GM19452 (cell line): ENCODE data around the gene POGZ.
"Not testable (repeated sequence)": the region's sequence is repeated elsewhere in the genome, so short reads cannot be mapped to it uniquely, and the experiment has no call there.

ENCODE experiments used
- ATAC-seq: cut with Tn5 transposase; IDR thresholded peaks from one replicate; pipeline ENCODE4 v1.9.1; 2021; ENCODE audit not compliant: unreplicated experiment

Gene POGZ

GRCh38 chr1:151425103-151425502, 34.2 kb downstream of the POGZ start:
- ATAC-seq = no peak

- ATAC-seq = no peak
Observed at GRCh38 chr1:151419819-151420218, 39.5 kb downstream of the POGZ start.

GRCh38 chr1:151418081-151418480, 41.2 kb downstream of the POGZ start:
- ATAC-seq = no peak

DNA sequence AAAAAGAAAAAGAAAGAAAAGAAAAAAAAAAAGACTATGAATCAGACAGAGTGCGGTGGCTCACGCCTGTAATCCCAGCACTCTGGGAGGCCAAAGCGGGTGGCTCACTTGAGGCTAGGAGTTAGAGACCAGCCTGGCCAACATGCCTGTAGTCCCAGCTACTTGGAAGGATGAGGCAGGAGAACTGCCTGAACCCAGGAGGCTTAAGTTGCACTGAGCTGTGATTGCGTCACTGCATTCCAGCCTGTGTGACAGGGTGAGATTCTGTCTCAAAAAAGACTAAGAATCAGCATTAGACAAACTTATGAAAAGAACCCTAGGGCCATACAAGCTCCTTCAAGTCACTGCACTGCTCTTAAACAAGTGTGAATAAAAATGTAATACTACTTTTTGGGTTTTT, 43.1 kb downstream of the POGZ start:
- no peak for ATAC-seq

- ATAC-seq = no peak
Observed at GRCh38 chr1:151411884-151412283, 47.4 kb downstream of the POGZ start.

GRCh38 chr1:151408891-151409290, 50.4 kb downstream of the POGZ start:
- ATAC-seq = no peak

- no peak for ATAC-seq
Observed at GRCh38 chr1:151407304-151407703, 52.0 kb downstream of the POGZ start.

- ATAC-seq = no peak
Observed at GRCh38 chr1:151406176-151406575, 53.1 kb downstream of the POGZ start.

- no peak for ATAC-seq
Observed at GRCh38 chr1:151405187-151405951, 53.9 kb downstream of the POGZ start.

GRCh38 chr1:151403612-151404011, 55.7 kb downstream of the POGZ start:
- no peak for ATAC-seq

DNA sequence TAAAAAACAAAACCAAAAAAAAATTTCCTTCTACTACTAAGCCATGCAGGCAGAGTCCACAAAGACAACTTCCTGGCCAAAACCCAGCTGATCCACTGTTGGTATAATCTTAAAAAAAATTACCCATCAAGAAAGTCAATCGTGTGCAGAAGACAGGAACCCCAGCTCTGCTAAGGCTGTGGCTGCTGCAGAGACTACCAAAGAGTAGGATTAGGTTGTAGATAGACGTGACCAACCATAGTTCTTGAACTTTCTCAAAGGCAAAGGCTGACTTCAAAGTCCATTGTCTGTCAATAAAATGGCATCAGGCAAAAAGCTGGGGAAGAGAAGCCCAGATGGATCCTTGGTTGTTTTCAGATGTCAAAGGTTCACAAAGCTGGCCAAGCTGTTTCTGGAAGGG, 56.5 kb downstream of the POGZ start:
- no peak for ATAC-seq

DNA sequence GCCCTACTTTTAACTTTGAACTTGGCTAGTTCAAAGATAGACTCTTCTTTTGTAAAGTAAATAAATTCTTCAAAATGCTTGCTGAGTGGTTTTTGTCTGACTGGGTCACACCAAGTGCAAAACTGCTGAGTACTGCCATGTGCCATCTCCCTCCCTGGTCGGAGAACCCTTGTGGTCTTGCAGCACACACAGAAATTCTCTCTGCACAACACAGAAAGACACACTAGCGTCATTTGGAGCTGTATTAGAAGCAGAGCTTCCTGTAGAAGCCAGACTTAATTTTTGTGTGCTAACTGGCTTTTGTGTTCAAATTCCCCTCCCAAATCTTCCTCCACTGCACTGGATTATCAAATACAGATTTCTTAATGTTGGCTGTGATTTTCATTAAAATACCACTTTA, 57.4 kb downstream of the POGZ start:
- ATAC-seq = no peak

GRCh38 chr1:151401125-151401788, 58.0 kb downstream of the POGZ start:
- ATAC-seq = no peak

DNA sequence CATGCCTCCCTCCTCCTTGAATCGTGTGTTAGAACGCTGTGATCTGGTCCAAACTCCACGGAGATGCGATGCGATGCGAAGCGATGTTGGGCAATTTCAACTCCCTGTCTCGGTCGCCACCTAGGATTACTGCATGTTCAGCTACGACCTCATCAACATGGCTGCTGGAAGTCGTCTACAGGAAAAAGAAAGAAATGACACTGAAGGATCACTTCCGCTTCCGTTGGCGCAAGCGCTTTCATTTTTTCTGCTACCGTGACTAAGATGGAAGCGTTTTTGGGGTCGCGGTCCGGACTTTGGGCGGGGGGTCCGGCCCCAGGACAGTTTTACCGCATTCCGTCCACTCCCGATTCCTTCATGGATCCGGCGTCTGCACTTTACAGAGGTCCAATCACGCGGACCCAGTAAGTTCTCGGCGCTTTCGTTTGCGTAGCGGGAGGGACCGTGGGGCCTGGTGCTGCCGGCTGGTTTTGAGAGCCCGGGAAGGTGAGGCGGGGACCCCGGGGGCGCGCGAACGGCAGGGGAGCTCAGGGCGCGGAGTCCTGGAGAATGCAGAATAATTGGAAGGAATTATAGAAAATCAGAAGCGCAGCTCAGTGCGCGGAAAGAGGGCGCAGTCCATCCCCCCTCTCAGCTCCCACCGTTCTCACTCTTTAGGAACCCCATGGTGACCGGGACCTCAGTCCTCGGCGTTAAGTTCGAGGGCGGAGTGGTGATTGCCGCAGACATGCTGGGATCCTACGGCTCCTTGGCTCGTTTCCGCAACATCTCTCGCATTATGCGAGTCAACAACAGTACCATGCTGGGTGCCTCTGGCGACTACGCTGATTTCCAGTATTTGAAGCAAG, 59.7 kb downstream of the POGZ start, which contains the start of gene PSMB4:
Gene PSMB4 (plus strand): TSS at position 250 of the 848 bp plus-strand sequence. CDS start 15 bp downstream, at position 265.
- ATAC-seq = peak; percentile 89

DNA sequence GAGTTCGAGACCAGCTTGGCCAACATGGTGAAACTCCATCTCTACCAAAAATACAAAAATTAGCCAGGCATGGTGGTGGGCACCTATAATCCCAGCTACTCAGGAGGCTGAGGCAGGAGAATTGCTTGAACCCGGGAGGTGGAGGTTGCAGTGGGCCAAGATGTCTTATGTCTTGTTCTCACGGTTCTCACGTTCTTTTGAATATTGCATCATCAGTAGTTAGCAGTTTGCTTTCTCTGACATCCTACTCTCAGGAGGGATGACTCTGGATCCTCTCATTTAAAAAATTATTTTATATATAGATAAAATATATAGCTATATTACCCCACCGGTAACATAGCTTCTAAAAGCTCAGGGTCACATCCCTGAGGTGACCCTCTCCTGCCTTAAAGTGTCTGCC, 63.0 kb downstream of the POGZ start:
- ATAC-seq = not testable (repeated sequence)

DNA sequence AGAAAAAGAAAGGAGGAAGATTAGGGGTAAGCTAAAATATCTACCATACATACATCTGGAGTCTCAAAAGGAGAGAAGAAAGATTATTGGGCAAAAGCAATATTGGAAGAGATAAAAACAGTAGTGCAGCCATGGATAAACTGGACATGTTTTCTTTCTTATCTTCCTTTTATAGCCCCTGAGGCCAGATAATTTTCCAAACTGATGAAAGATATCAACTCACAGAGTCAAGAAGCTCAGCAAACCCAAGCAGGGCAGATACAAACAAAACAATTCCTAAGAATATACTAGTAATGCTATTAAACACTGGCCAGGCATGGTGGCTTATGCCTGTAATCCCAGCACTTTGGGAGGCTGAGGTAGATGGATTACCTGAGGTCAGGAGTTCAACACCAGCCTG, 65.7 kb downstream of the POGZ start:
- no peak for ATAC-seq

- ATAC-seq = no peak
Observed at GRCh38 chr1:151391079-151391563, 68.2 kb downstream of the POGZ start.

DNA sequence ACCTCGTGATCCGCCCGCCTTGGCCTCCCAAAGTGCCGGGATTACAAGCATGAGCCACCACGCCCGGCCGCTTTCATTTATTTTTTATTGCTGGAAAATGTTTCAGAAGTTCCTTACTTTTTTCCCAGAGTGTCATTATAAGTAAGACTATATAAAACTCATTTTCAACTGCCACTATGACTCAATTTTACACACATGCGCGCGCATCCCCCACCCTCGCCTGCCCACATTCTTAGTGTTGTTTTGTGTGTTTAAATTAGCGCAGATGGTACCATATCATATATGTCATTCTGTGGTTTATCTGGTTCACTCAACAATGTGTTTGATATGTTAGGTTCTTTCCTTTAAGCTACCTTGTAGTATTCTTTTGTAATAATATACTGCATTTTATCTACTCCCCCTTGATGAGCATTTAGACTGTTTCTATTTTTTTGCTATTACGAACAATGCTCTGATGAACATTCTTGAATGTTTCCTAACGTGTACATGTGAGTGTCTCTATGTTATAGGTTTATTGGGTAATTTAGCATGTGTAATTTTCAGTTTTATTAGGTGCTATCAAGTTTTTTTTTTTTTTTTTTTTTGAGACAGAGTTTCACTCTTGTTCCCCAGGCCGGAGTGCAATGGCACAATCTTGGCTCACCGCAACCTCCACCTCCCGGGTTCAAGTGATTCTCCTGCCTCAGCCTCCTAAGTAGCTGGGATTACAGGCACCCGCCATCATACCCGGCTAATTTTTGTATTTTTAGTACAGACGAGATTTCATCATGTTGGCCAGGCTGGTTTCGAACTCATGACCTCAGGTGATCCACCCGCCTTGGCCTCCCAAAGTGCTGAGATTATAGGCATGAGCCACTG, 68.8 kb downstream of the POGZ start:
- ATAC-seq = not testable (repeated sequence)

DNA sequence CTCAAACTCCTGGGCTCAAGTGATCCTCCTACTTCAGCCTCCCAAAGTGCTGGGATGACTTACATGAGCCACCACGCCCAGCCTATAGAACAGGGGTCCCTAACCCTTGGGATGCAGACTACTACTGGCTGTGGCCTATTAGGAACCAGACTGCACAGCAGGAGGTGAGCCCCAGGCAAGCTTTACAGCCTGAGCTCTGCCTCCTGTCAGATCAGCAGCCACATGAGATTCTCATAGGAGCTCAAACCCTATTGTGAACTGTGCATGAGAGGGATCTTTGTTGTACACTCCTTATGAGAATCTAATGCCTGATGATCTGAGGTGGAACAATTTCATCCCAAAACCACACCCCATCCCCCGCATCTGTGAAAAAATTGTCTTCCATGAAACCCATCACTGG, 73.3 kb downstream of the POGZ start:
- ATAC-seq = no peak

GRCh38 chr1:151384584-151384983, 74.7 kb downstream of the POGZ start:
- no peak for ATAC-seq
